ENCODE results near the gene CDH4. TPM values are rescaled to one million over a fixed set of nuclear protein-coding genes. Genes with fewer than 3 reads are reported as not detected.

Gene CDH4
- total RNA-seq, 1 donor from 2014 or later: 0.99 TPM

DNA sequence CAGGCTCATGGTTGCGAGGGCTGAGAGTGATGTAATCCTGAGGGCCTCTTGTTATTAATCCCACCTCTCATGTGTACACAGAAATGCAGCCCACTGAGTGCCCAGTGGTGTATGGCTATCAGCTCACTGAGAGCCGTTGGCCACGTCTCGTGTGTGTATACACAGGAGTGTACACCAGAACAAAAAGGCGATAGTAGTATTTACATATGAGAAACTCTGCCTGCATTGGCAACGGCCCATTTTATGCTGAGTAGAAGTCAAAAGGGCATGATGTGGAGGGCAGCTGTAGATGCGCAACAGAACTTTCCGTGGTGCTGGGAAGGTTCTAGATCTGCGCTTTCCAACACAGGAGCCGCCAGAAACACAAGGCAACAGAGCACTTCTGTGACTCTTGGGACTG, 28.9 kb upstream of the CDH4 start:
- TF ChIP-seq, protein P1, sequence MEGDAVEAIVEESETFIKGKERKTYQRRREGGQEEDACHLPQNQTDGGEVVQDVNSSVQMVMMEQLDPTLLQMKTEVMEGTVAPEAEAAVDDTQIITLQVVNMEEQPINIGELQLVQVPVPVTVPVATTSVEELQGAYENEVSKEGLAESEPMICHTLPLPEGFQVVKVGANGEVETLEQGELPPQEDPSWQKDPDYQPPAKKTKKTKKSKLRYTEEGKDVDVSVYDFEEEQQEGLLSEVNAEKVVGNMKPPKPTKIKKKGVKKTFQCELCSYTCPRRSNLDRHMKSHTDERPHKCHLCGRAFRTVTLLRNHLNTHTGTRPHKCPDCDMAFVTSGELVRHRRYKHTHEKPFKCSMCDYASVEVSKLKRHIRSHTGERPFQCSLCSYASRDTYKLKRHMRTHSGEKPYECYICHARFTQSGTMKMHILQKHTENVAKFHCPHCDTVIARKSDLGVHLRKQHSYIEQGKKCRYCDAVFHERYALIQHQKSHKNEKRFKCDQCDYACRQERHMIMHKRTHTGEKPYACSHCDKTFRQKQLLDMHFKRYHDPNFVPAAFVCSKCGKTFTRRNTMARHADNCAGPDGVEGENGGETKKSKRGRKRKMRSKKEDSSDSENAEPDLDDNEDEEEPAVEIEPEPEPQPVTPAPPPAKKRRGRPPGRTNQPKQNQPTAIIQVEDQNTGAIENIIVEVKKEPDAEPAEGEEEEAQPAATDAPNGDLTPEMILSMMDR (IDR thresholded peaks at IDR 0.05): no peak
- H3K9me3 Mint-ChIP-seq (ENCODE audit: low read depth): no peaks in the 10 kb centered on the region
- no peak overlapping the region for H3K27ac Mint-ChIP-seq (ENCODE audit: unreplicated experiment)
- peaks cover 13% of the 10 kb centered on the region for H3K4me1 Mint-ChIP-seq (ENCODE audit: low read depth)
- no peaks in the 10 kb centered on the region for H3K36me3 Mint-ChIP-seq (ENCODE audit: low read depth)
- H3K27me3 Mint-ChIP-seq (ENCODE audit: low read depth): peaks cover 4% of the 10 kb centered on the region
- no peak for DNase-seq (ENCODE audit: low spot score)
- H3K4me3 Mint-ChIP-seq (ENCODE audit: unreplicated experiment): no peak overlapping the region

GRCh38 chr20:61230166-61230565, 21.9 kb upstream of the CDH4 start:
- H3K9me3 Mint-ChIP-seq (ENCODE audit: low read depth): no peaks in the 10 kb centered on the region
- H3K4me3 Mint-ChIP-seq (ENCODE audit: unreplicated experiment): no peak overlapping the region
- DNase-seq (ENCODE audit: low spot score): no peak
- TF ChIP-seq, protein P1 (IDR thresholded peaks at IDR 0.05): no peak
- peaks cover 14% of the 10 kb centered on the region for H3K27me3 Mint-ChIP-seq (ENCODE audit: low read depth)
- no peak overlapping the region for H3K27ac Mint-ChIP-seq (ENCODE audit: unreplicated experiment)
- H3K36me3 Mint-ChIP-seq (ENCODE audit: low read depth): no peaks in the 10 kb centered on the region
- H3K4me1 Mint-ChIP-seq (ENCODE audit: low read depth): peaks cover 3% of the 10 kb centered on the region

- Mint-ChIP-seq H3K4me3 (ENCODE audit: unreplicated experiment) (no peak overlapping the region), H3K36me3 (ENCODE audit: low read depth) (no peaks in the 10 kb centered on the region), H3K9me3 (ENCODE audit: low read depth) (no peaks in the 10 kb centered on the region), H3K27ac (ENCODE audit: unreplicated experiment) (no peak overlapping the region), H3K4me1 (ENCODE audit: low read depth) (peaks cover 3% of the 10 kb centered on the region), H3K27me3 (ENCODE audit: low read depth) (peaks cover 34% of the 10 kb centered on the region)
- TF ChIP-seq, protein P1 (IDR thresholded peaks at IDR 0.05): no peak
- no peak for DNase-seq (ENCODE audit: low spot score)
Measured at GRCh38 chr20:61233590-61233989, 18.5 kb upstream of the CDH4 start.

- Mint-ChIP-seq H3K36me3 (ENCODE audit: low read depth) (no peaks in the 10 kb centered on the region), H3K9me3 (ENCODE audit: low read depth) (no peaks in the 10 kb centered on the region), H3K4me1 (ENCODE audit: low read depth) (no peaks in the 10 kb centered on the region), H3K4me3 (ENCODE audit: unreplicated experiment) (no peak overlapping the region), H3K27ac (ENCODE audit: unreplicated experiment) (no peak overlapping the region), H3K27me3 (ENCODE audit: low read depth) (peaks cover 39% of the 10 kb centered on the region)
- DNase-seq (ENCODE audit: low spot score): no peak
- TF ChIP-seq, protein P1 (IDR thresholded peaks at IDR 0.05): no peak
Measured at GRCh38 chr20:61234224-61234890, 17.7 kb upstream of the CDH4 start.

- Mint-ChIP-seq H3K27ac (ENCODE audit: unreplicated experiment) (no peak overlapping the region), H3K27me3 (ENCODE audit: low read depth) (peaks cover 61% of the 10 kb centered on the region), H3K4me3 (ENCODE audit: unreplicated experiment) (no peak overlapping the region), H3K9me3 (ENCODE audit: low read depth) (peaks cover 6% of the 10 kb centered on the region), H3K36me3 (ENCODE audit: low read depth) (peaks cover 1% of the 10 kb centered on the region), H3K4me1 (ENCODE audit: low read depth) (no peaks in the 10 kb centered on the region)
- TF ChIP-seq, protein P1 (IDR thresholded peaks at IDR 0.05): no peak
- DNase-seq (ENCODE audit: low spot score): no peak
Measured at GRCh38 chr20:61236713-61237112, 15.3 kb upstream of the CDH4 start.
